Uterus (tissue), 4 donors: ENCODE data around the gene PTPRE. TPM values are rescaled to one million over a fixed set of nuclear protein-coding genes. Genes with fewer than 3 reads are reported as not detected.

Experiments used
- DNase-seq, 2 donors: peaks; one replicate each; pipeline ENCODE4 v3.0.0-alpha.2; 2019 to 2020
- H3K27ac ChIP-seq, 2 donors: fragments of 200-600 bp; sonication (generic); 1 replicate in 1 of 2; 2 replicates in 1 of 2; pipeline ENCODE4 v1.5.1; 2016 to 2018
- H3K27me3 ChIP-seq, 2 donors: fragments of 200-600 bp; sonication (generic); one replicate each; pipeline ENCODE4 v1.5.1; 2018 to 2019; ENCODE audit warnings: control low read depth in 1 of 2
- H3K36me3 ChIP-seq, 2 donors: fragments of 200-600 bp; sonication (generic); one replicate each; pipeline ENCODE4 v1.5.1; 2019; ENCODE audit warnings: control low read depth in 1 of 2
- H3K4me1 ChIP-seq, 2 donors: fragments of 200-600 bp; sonication (generic); one replicate each; pipeline ENCODE4 v1.5.1; 2018 to 2019; ENCODE audit warnings: control low read depth in 1 of 2
- H3K4me3 ChIP-seq, 2 donors: fragments of 200-600 bp; sonication (generic); 1 replicate in 1 of 2; 2 replicates in 1 of 2; pipeline ENCODE4 v1.5.1; 2018 to 2019; ENCODE audit warnings: mild to moderate bottlenecking in 1 of 2
- H3K9me3 ChIP-seq, 2 donors: fragments of 200-600 bp; sonication (generic); one replicate each; pipeline ENCODE4 v1.5.1; 2019; ENCODE audit warnings: control low read depth in 1 of 2
- POLR2A ChIP-seq, 2 donors: fragments of 450-650 bp; IDR thresholded peaks; one replicate each; pipeline ENCODE4 v1.6.1; 2016; ENCODE audit warnings: antibody characterized with exemption in 2 of 2, mild to moderate bottlenecking in 1 of 2, moderate library complexity in 1 of 2
- intact Hi-C: fragments of 100-400 bp; cut with DNase I; formaldehyde crosslinking; loops from one replicate; pipeline ENCODE4 v1.15.1; 2023; ENCODE audit warnings: low total_unique reads
- total RNA-seq, 4 donors: library from RNA; depleted of rRNA in 3 of 4; stranded (reverse); fragments of >200 nt in 3 of 4; gene quantifications; one replicate each; pipeline versions ENCODE4 v1.1.0 to v1.2.4, GENCODE V29; 2014 to 2023
- TF ChIP-seq, protein P1 (sequence below), 4 experiments: fragments of 200-600 bp in 2 of 4; fragments of 450-650 bp in 2 of 4; sonication (generic) in 2 of 4; IDR thresholded peaks; one replicate each; pipeline ENCODE4 v1.5.1; 2016 to 2019; ENCODE audit warnings: antibody characterized with exemption in 4 of 4, mild to moderate bottlenecking in 2 of 4, moderate library complexity in 1 of 4
- donor health status: DM: yes; HTN: yes; CAD: no.

PTPRE gene
- total RNA-seq, 4 donors from 2014 or later, result 9.4 to 18.9 (median 16.3) TPM

DNA sequence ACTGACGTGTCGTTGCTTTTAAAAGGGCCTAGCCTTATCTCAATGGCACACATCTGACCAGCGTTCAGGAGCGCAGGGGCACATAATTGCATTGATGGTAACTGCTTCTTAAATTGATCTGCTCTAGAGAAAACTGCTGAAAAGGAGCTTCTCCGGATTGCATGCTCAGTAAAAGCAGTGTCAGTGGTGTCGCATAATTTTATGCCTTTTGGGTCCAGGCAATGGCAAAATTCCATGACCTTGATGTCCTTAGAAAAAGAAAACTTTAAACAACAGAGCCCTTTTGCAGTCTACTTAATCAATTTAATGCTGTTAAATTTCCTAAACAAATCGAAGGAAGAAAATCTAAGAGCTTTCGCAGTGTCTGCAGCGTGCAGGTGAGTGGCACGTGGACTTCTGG is 75.7 kb downstream of the PTPRE start:
- H3K27ac ChIP-seq, result no peak overlapping the region
- H3K36me3 ChIP-seq, result no peaks in the 10 kb centered on the region
- H3K4me1 ChIP-seq, result peaks cover 0 to 5% of the 10 kb centered on the region in 2 donors
- H3K27me3 ChIP-seq, result no peaks in the 10 kb centered on the region
- H3K4me3 ChIP-seq, result no peak overlapping the region
- DNase-seq, result no peak
- no peak for TF ChIP-seq POLR2A (IDR thresholded peaks at IDR 0.05)
- TF ChIP-seq, protein P1, sequence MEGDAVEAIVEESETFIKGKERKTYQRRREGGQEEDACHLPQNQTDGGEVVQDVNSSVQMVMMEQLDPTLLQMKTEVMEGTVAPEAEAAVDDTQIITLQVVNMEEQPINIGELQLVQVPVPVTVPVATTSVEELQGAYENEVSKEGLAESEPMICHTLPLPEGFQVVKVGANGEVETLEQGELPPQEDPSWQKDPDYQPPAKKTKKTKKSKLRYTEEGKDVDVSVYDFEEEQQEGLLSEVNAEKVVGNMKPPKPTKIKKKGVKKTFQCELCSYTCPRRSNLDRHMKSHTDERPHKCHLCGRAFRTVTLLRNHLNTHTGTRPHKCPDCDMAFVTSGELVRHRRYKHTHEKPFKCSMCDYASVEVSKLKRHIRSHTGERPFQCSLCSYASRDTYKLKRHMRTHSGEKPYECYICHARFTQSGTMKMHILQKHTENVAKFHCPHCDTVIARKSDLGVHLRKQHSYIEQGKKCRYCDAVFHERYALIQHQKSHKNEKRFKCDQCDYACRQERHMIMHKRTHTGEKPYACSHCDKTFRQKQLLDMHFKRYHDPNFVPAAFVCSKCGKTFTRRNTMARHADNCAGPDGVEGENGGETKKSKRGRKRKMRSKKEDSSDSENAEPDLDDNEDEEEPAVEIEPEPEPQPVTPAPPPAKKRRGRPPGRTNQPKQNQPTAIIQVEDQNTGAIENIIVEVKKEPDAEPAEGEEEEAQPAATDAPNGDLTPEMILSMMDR (IDR thresholded peaks at IDR 0.05), result no peak
- intact Hi-C loops, result no loop called here
- H3K9me3 ChIP-seq, result no peaks in the 10 kb centered on the region

- no peaks in the 10 kb centered on the region for H3K36me3 ChIP-seq
- no peaks in the 10 kb centered on the region for H3K9me3 ChIP-seq
- no peak overlapping the region for H3K4me3 ChIP-seq
- TF ChIP-seq, protein P1 (IDR thresholded peaks at IDR 0.05), result no peak
- TF ChIP-seq POLR2A (IDR thresholded peaks at IDR 0.05), result no peak
- no peak overlapping the region for H3K27ac ChIP-seq
- no peak for DNase-seq
- intact Hi-C loops, result no loop called here
- no peaks in the 10 kb centered on the region for H3K4me1 ChIP-seq
- H3K27me3 ChIP-seq, result no peaks in the 10 kb centered on the region
Observed at GRCh38 chr10:127983344-127984100, 76.6 kb downstream of the PTPRE start.

DNA sequence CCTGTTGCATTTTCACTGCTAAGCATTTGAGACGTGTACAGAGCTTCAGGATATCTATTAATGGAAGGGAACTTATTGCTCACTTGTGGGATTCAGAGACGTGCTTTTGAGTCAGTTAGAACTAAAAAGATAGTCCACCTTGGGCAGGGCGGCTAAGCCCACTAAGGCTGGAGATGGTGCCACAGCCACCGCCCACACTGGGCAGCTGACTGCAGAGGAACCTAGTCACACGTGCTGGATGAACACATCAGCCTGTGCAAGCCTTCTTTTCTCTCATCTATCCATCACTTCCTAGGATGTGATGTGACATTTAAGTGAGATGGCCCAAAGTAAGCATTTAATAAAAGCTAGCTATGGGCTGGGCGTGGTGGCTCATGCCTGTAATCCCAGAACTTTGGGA is 78.0 kb downstream of the PTPRE start:
- intact Hi-C loops, result no loop called here
- Histone ChIP-seq H3K36me3 (no peaks in the 10 kb centered on the region), H3K27ac (no peak overlapping the region), H3K4me1 (no peaks in the 10 kb centered on the region), H3K9me3 (no peaks in the 10 kb centered on the region), H3K4me3 (no peak overlapping the region), H3K27me3 (no peaks in the 10 kb centered on the region)
- no peak for DNase-seq
- no peak for TF ChIP-seq POLR2A (IDR thresholded peaks at IDR 0.05)
- TF ChIP-seq, protein P1 (IDR thresholded peaks at IDR 0.05), result no peak

- H3K4me3 ChIP-seq, result no peak overlapping the region
- no peaks in the 10 kb centered on the region for H3K9me3 ChIP-seq
- TF ChIP-seq POLR2A (IDR thresholded peaks at IDR 0.05), result no peak
- TF ChIP-seq, protein P1 (IDR thresholded peaks at IDR 0.05), result no peak
- no peaks in the 10 kb centered on the region for H3K36me3 ChIP-seq
- peak overlapping the region in 1 of 2 donors; percentile 28 for H3K27ac ChIP-seq
- intact Hi-C loops, result no loop called here
- H3K4me1 ChIP-seq, result no peaks in the 10 kb centered on the region
- no peak for DNase-seq
- H3K27me3 ChIP-seq, result no peaks in the 10 kb centered on the region
Observed at GRCh38 chr10:127986531-127987466, 79.9 kb downstream of the PTPRE start.
